Psoas muscle (tissue), 8 donors: ENCODE results near the gene BCL6. TPM values are rescaled to one million over a fixed set of nuclear protein-coding genes. Genes with fewer than 3 reads are reported as not detected.

Source experiments
- ATAC-seq, 4 donors: fragments of 200-7000 bp; cut with Tn5 transposase; one replicate each; pipeline ENCODE4 v1.9.1; 2020; ENCODE audit warnings: moderate library complexity in 3 of 4, mild to moderate bottlenecking in 2 of 4
- DNase-seq, 2 donors: peaks; one replicate each; pipeline ENCODE4 v3.0.0-alpha.2; 2020
- H3K27ac ChIP-seq: fragments of 200-600 bp; one replicate; pipeline ENCODE4 v1.8.0; 2022
- H3K27me3 ChIP-seq, 3 donors: fragments of 200-600 bp in 1 of 3; one replicate each; pipeline versions ENCODE4 v1.6.1 to v1.8.0; 2013 to 2022; ENCODE audit warnings: low read length in 2 of 3, mild to moderate bottlenecking in 2 of 3, moderate library complexity in 1 of 3; ENCODE audit not compliant: insufficient read depth in 3 of 3
- H3K36me3 ChIP-seq, 2 donors: fragments of 200-600 bp in 1 of 2; one replicate each; pipeline versions ENCODE4 v1.6.1 to v1.8.0; 2013 to 2022; ENCODE audit warnings: low read depth in 1 of 2, mild to moderate bottlenecking in 1 of 2, moderate library complexity in 1 of 2; ENCODE audit not compliant: insufficient read depth in 1 of 2
- H3K4me1 ChIP-seq: fragments of 200-600 bp; one replicate; pipeline ENCODE4 v1.8.0; 2022
- H3K4me3 ChIP-seq: fragments of 200-600 bp; one replicate; pipeline ENCODE4 v1.8.0; 2022; ENCODE audit warnings: mild to moderate bottlenecking
- H3K9me3 ChIP-seq: fragments of 200-600 bp; one replicate; pipeline ENCODE4 v1.8.0; 2022
- WGBS, 3 donors: extraction: QIAGEN DNeasy Blood & Tissue Kit; methylation state at CpG; one replicate each; pipeline versions ENCODE4 v1.1.6 to v1.1.7; 2013; 5-methylcytosine and 5-hydroxymethylcytosine counted together
- intact Hi-C, 2 donors: fragments of 100-400 bp; cut with DNase I; formaldehyde crosslinking; loops; one replicate each; pipeline versions ENCODE4 v1.11.0 to v1.14.2; 2022
- polyA plus RNA-seq, 3 donors: library from polyadenylated mRNA; stranded (reverse); fragments of 200-250 nt; gene quantifications; one replicate each; pipeline ENCODE4 v1.2.3, GENCODE V29; 2013
- total RNA-seq, 4 donors: library from RNA; stranded (reverse); fragmentation: NEBNext Ultra II Directional in 2 of 4; extraction: Animal tissue kit (Norgen Biotek cat#: 25700) in 2 of 4; gene quantifications; one replicate each; pipeline versions ENCODE4 v1.2.1 to v1.2.4, GENCODE V29; 2021 to 2023
- TF ChIP-seq, protein P1 (sequence below): fragments of 200-600 bp; IDR thresholded peaks from one replicate; pipeline ENCODE4 v1.8.0; 2022; ENCODE audit warnings: antibody characterized with exemption
- donor health status: healthy with polysubstance abuse.
- donor health status: DM: no; HTN: no; CAD: no; lungs with moderate emphysema.
- donor health status: Bipolar disorder and iron deficiency.
- donor health status: healthy.
- donor health status: DM: yes; HTN: yes; CAD: no.
- donor health status: DM: no; HTN: no; CAD: no.
- donor health status: DM: no; HTN: no; CAD: no.
- donor health status: DM: yes; HTN: yes; CAD: no.

BCL6 gene
- total and polyA plus RNA-seq, 7 donors = 43.2 to 524 (median 265) TPM

DNA sequence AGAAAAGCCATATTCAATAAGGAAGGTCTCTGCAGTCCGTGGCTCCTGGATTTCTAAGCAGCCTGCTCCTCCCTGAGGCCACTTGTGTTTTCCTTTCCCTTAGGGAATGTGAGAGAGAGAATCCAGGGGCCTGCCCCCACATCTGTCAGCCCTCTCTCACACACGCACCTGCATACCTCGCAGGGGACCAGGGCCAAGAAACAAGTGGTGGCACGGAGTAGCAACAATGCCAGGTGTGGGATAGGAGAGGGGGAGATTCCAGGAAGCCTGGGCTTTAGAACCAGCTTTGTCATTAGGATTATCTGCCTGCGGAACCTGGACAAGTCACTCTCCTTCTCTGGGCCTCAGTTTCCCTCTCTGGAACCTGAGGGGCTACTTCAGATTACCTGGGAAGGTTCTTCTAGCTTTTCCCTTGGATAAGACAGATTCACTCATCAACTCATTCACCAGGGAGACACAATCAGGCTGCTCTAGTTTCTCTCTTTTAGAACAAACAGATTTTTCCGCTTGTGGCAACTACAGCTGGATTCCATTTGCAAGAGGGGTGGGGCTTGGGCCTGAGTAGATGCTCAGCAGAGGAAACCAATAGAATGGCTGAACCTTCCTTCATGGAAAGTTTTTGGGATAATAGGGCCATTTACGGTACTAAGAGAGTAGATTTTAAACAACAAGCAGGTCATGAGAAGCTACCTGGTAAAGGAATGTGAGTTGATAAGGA is 19.5 kb downstream of the BCL6 start:
- peak overlapping the region; percentile 54 for H3K27ac ChIP-seq
- no peak overlapping the region for H3K4me3 ChIP-seq
- no peak for ATAC-seq
- DNase-seq = no peak
- peaks cover 33% of the 10 kb centered on the region for H3K4me1 ChIP-seq
- intact Hi-C loops = no loop called here
- H3K36me3 ChIP-seq = peaks cover 22 to 100% of the 10 kb centered on the region in 2 donors
- 75 to 83% (median 77%) methylated on average over 7 of the region's 7 CpGs for WGBS, 3 donors
- no peaks in the 10 kb centered on the region for H3K9me3 ChIP-seq
- no peaks in the 10 kb centered on the region for H3K27me3 ChIP-seq
- TF ChIP-seq, protein P1, sequence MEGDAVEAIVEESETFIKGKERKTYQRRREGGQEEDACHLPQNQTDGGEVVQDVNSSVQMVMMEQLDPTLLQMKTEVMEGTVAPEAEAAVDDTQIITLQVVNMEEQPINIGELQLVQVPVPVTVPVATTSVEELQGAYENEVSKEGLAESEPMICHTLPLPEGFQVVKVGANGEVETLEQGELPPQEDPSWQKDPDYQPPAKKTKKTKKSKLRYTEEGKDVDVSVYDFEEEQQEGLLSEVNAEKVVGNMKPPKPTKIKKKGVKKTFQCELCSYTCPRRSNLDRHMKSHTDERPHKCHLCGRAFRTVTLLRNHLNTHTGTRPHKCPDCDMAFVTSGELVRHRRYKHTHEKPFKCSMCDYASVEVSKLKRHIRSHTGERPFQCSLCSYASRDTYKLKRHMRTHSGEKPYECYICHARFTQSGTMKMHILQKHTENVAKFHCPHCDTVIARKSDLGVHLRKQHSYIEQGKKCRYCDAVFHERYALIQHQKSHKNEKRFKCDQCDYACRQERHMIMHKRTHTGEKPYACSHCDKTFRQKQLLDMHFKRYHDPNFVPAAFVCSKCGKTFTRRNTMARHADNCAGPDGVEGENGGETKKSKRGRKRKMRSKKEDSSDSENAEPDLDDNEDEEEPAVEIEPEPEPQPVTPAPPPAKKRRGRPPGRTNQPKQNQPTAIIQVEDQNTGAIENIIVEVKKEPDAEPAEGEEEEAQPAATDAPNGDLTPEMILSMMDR = no peak

DNA sequence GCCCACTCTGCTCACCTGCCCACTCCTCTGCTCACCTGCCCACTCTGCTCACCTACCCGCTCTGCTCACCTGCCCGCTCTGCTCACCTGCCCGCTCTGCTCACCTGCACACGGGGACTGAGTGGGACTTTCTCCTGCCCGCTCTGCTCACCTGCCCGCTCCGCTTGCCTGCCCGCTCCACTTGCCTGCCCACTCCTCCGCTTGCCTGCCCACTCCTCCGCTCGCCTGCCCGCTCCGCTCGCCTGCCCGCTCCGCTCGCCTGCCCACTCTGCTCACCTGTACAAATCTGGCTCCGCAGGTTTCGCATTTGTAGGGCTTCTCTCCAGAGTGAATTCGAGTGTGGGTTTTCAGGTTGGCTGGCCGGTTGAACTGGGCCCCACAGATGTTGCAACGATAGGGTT is 20.0 kb downstream of the BCL6 start:
- H3K4me3 ChIP-seq = no peak overlapping the region
- peaks cover 37% of the 10 kb centered on the region for H3K4me1 ChIP-seq
- H3K27me3 ChIP-seq = no peaks in the 10 kb centered on the region
- peak overlapping the region; percentile 54 for H3K27ac ChIP-seq
- 91 to 97% (median 92%) methylated on average over 21 to 22 of the region's 22 CpGs for WGBS, 3 donors
- TF ChIP-seq, protein P1 = no peak
- H3K36me3 ChIP-seq = peaks cover 18 to 95% of the 10 kb centered on the region in 2 donors
- no peaks in the 10 kb centered on the region for H3K9me3 ChIP-seq
- ATAC-seq (no peak), DNase-seq (no peak)
- intact Hi-C loops = no loop called here

DNA sequence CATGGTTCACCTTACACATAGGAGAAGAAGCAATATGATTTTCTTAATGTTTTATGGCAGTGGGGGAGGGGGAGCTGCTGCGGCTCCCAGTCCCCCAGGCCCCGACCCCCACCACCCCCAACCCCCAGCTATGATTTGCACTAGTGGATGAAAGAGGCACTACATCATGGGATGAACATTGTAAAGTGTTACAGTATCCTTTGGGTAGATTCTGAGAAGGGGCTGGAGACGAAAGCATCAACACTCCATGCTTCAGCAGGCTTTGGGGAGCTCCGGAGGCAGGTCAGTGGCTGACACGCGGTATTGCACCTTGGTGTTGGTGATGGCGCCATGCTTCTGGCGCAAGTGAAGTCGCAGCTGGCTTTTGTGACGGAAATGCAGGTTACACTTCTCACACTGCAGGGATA is 23.1 kb downstream of the BCL6 start:
- DNase-seq (no peak), ATAC-seq (no peak)
- H3K27me3 ChIP-seq = no peaks in the 10 kb centered on the region
- H3K36me3 ChIP-seq = peaks cover 12 to 65% of the 10 kb centered on the region in 2 donors
- H3K4me1 ChIP-seq = peaks cover 26% of the 10 kb centered on the region
- 80 to 86% (median 83%) methylated on average over 10 of the region's 10 CpGs for WGBS, 3 donors
- no peak overlapping the region for H3K4me3 ChIP-seq
- intact Hi-C loops = no loop called here
- TF ChIP-seq, protein P1 = peak; percentile 25
- no peaks in the 10 kb centered on the region for H3K9me3 ChIP-seq
- H3K27ac ChIP-seq = no peak overlapping the region

DNA sequence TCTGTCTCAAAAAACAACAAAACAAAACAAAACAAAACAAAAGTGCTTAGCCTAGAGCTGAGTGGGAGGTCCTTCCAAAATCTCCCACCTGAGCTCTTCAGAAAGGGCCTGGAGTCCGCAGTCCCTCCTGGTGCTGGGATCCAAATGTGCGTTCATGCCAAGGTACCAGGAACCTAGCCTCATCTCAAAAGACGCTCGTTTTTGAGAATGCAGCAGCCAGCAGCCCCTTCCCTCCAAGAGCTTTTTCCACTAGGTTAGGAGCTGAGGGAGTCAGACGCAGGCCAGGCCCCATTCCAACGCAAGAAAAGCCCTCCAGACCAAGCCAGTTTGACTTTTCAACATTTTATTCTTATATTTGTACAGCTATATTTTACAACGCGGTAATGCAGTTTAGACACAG is 24.2 kb downstream of the BCL6 start:
- WGBS, 3 donors = 81 to 89% (median 81%) methylated on average over 8 of the region's 8 CpGs
- DNase-seq = no peak
- H3K27ac ChIP-seq = peak overlapping the region; percentile 62
- H3K9me3 ChIP-seq = no peaks in the 10 kb centered on the region
- TF ChIP-seq, protein P1 = no peak
- H3K4me3 ChIP-seq = no peak overlapping the region
- H3K4me1 ChIP-seq = peaks cover 24% of the 10 kb centered on the region
- ATAC-seq = no peak
- peaks cover 12 to 53% of the 10 kb centered on the region in 2 donors for H3K36me3 ChIP-seq
- intact Hi-C loops = no loop called here
- no peaks in the 10 kb centered on the region for H3K27me3 ChIP-seq

DNA sequence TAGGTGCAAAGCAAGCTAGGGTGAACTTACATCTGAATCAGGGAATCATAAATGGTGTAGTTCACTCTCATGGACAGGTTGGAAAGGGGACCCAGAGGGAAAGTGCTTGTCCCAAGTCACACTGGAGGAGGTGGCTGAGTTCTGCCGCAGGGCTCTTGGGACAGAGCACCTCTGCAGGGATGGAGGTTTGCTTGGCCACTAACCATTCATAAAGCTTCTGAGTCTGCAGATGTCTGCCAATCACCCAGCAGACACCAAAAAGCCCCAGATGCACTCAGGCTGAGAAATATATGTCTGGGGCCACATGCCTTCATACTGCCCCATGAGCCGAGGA is 25.0 kb downstream of the BCL6 start:
- 37 to 62% (median 39%) methylated on average over 2 of the region's 2 CpGs for WGBS, 3 donors
- Histone ChIP-seq H3K9me3 (no peaks in the 10 kb centered on the region), H3K4me1 (peaks cover 22% of the 10 kb centered on the region), H3K27ac (peak overlapping the region; percentile 62), H3K4me3 (no peak overlapping the region), H3K27me3 (no peaks in the 10 kb centered on the region), H3K36me3 (peaks cover 6 to 46% of the 10 kb centered on the region in 2 donors)
- ATAC-seq = peak; percentile 36 to 43 (median 38)
- intact Hi-C loops = no loop called here
- TF ChIP-seq, protein P1 = no peak
- DNase-seq = no peak
